ENCODE measurements around the gene DNAH12. TPM values are rescaled to one million over a fixed set of nuclear protein-coding genes. Genes with fewer than 3 reads are reported as not detected.

The DNAH12 gene
- total and polyA plus RNA-seq, 2 experiments from 2014 or later: not detected

GRCh38 chr3:57572096-57572495 lies 28.0 kb upstream of the DNAH12 start:
- Histone ChIP-seq H3K27ac (ENCODE audit: low read depth) (no peak overlapping the region), H3K4me3 (no peak overlapping the region), H3K4me2 (no peak overlapping the region), H3K36me3 (ENCODE audit: insufficient read depth) (peaks cover 62% of the 10 kb centered on the region), H3K27me3 (ENCODE audit: insufficient read depth) (no peaks in the 10 kb centered on the region), H3K79me2 (replicated peaks; ENCODE audit: insufficient read depth) (peaks cover 15% of the 10 kb centered on the region), H3F3A (replicated peaks; ENCODE audit: low read depth) (no peaks in the 10 kb centered on the region; the same call in none of the 2 replicates), H3K9me2 (ENCODE audit: insufficient read depth) (no peaks in the 10 kb centered on the region), H2AFZ (no peak overlapping the region), H3K4me1 (ENCODE audit: insufficient read depth) (no peaks in the 10 kb centered on the region), H4K20me1 (replicated peaks; ENCODE audit: insufficient read depth) (peaks cover 28% of the 10 kb centered on the region)
- Mint-ChIP-seq H3K27me3 (ENCODE audit: insufficient read depth, low read depth, poor library complexity) (no peaks in the 10 kb centered on the region), H3K27ac (no peak overlapping the region), H3K4me1 (no peaks in the 10 kb centered on the region), H3K9me3 (no peaks in the 10 kb centered on the region), H3K4me3 (no peak overlapping the region), H3K36me3 (ENCODE audit: low read depth) (peaks cover 62% of the 10 kb centered on the region)
- DNase-seq (ENCODE audit: low spot score) (no peak), ATAC-seq (no peak)
- TF ChIP-seq EZH2phosphoT487 (IDR thresholded peaks at IDR 0.05; ENCODE audit: unreplicated experiment): no peak
- TF ChIP-seq ZNF114 (CRISPR knock-in tag; IDR thresholded peaks at IDR 0.05): no peak
- no peak for TF ChIP-seq REST (IDR thresholded peaks at IDR 0.05; ENCODE audit: unreplicated experiment)
- no peak for TF ChIP-seq STAT1 (IDR thresholded peaks at IDR 0.05; ENCODE audit: unreplicated experiment)
- TF ChIP-seq NANOG (IDR thresholded peaks at IDR 0.05; ENCODE audit: borderline replicate concordance): no peak
- TF ChIP-seq EZH2 (IDR thresholded peaks at IDR 0.05; ENCODE audit: low read depth, unreplicated experiment): no peak
- no peak for TF ChIP-seq CTCF (conservative IDR thresholded peaks at IDR 0.05; ENCODE audit: low read depth in 2 of 2)
- no peak for TF ChIP-seq POLR2AphosphoS5 (IDR thresholded peaks at IDR 0.05; ENCODE audit: low read depth)
- no peak for TF ChIP-seq ZNF462 (CRISPR knock-in tag; IDR thresholded peaks at IDR 0.05)
- no peak for TF ChIP-seq ETS1 (IDR thresholded peaks at IDR 0.05)
- TF ChIP-seq CREB1 (CRISPR knock-in tag; IDR thresholded peaks at IDR 0.05; ENCODE audit: low read depth): no peak
- TF ChIP-seq ZNF331 (CRISPR knock-in tag; IDR thresholded peaks at IDR 0.05; ENCODE audit: low read depth): no peak
- no peak for TF ChIP-seq JUNB (IDR thresholded peaks at IDR 0.05; ENCODE audit: unreplicated experiment)

Data from GM23338 (cell line).